CD4-positive, alpha-beta T cell treated with Interleukin-15 for 1 hour (primary cell): ENCODE data around the gene CBX1.
"Not testable (repeated sequence)": the region's sequence is repeated elsewhere in the genome, so short reads cannot be mapped to it uniquely, and the experiment has no call there.

Experiments used
- DNase-seq: peaks from one replicate; pipeline ENCODE4 v3.0.0-alpha.2; 2020

CBX1 gene

DNA sequence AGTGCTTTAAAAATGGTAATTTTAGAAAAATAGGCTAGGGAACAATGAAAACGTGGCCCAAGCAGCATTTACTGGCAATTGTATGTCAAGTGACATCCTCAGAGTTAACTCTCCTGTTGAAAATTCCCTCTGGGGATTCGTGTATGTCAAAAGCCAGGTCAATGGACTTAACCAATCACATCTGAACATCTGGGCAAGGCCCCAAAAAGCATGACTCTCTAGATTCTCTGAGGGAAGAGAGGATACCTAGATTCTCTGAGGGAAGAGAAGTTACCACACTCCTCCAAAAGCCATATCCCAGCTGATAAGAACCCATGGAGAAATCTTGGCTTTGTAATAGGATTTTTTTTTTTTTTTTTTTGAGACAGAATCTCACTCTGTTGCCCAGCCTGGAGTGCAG is 29.6 kb downstream of the CBX1 start:
- DNase-seq, result no peak

DNA sequence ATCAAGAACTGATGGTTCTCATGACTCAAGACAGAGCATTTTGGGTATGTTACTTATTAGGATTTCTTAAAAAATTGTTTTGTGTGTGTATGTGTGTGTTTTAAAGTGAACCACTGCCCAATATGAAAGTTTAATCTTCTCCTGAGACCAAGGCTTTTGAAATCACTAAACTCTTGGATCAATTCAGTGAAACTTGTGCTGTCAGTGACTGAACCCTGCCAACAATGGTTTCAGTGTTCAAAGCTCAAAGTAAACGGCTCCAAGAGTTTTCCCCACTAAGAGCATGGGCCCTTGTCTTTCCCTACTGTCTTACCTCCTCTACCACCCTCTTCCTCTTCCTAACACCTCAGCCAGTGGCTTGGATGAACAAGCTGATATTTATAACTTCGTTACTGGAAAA is 31.1 kb downstream of the CBX1 start:
- no peak for DNase-seq

DNA sequence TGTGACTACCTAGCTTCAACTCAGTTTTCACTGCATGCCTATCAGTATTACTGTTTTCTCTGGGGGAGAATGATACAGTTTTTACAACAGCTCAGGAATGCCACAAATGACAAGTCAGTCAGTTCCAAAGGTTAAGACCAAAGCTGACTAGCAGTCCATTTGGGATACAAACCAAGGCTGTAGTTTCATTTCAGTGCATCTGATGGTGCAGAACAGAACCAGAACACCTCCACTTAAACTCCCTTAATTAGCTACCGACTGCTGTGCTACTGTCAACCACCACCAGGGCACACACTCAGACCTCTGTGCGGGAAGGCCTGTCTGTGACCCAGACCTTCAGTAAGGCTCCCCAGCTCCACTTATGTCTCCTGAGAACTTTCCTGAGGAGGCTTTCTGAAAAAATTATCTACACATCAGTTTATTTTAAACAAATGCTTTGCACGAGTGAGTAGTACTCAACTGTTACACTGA is 32.8 kb downstream of the CBX1 start:
- no peak for DNase-seq

DNA sequence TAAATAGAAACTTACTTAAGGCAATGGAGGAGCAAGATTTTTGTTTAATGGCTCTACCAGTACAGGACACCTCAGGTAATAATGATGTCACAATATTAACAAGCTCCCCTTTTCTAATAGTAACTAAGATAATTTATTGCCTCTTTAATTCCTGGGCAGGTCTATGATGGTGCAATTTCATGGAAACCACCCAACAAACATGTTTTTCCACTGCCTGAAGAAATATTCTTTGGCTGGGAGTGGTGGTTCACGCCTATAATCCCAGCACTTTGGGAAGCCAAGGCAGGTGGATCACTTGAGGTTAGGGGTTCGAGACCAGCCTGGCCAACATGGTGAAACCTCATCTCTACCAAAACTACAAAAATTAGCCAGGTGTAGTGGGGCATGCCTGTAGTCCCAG is 33.5 kb downstream of the CBX1 start:
- DNase-seq, result not testable (repeated sequence)

DNA sequence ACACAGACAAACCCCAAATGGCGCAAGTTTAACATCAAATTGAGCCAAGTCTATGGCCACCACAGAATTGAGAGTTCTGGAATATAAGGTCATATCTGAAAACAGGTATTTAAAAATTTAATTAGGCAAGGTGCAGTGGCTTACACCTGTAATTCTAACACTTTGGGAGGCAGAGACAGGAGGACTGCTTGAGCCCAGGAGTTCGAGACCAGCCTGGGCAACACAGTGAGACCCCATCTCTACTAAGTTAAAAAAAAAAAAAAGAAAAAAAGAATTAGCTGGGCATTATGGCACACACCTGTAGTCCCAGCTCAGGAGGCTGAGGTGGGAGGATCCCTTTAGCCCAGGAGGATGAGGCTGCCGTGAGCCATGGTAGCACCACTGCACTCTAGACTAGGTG is 34.0 kb downstream of the CBX1 start:
- no peak for DNase-seq

DNA sequence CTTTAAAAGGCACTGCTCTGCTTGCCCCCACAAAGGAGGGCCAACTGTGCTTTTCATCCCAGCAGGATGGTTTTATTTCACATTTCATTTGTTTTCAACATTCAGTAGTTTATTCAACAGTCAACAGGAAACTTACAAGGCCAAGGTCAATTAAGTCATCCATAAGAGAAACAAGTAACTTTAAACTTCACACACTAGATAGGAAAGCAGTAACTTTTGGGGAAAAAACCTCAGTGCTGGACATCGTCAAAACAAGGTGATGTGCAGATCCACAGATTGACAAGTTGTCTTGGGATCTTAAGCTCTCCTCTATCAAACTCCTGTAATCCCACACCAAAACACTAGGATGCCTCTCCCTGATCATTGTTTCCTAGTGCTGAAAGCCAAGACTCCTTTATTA is 34.6 kb downstream of the CBX1 start:
- no peak for DNase-seq

DNA sequence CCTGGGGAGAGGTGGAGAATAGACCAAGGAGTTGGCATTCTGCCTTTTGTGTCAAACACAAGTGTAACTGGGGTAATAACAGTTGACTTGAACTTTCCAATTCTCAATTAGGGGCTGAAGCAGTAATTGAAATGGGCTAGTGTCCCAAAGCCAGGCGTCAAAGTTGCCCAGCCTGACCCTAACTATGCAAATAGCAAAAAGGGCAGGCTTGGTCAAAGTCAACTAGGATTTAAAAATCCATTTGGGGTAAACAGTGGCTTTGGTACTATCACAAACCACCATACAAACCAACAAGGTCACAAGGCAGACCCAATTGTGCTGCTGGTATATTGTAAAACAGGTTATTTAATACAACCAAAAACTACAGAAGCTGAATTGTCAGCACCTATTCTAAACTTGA is 35.1 kb downstream of the CBX1 start:
- DNase-seq, result no peak

DNA sequence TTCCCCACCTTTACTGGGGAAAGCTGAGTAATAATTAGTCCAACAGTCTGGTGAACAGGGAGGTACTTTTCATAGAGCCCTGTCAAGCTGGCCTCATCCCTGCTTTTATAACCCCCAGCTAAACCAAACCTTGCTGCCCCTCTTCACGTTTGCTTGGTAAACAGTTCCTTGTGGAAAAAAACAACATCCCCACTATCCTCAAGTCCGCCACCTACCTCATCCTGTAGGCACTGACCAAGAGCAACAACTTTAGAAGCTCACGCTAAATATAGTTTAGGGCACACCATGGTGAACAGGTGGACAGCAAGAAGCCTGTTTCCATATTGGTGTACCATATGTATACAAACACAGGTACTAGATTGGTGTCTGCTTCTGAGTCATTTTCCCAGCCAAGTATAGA is 36.6 kb downstream of the CBX1 start:
- DNase-seq, result no peak

DNA sequence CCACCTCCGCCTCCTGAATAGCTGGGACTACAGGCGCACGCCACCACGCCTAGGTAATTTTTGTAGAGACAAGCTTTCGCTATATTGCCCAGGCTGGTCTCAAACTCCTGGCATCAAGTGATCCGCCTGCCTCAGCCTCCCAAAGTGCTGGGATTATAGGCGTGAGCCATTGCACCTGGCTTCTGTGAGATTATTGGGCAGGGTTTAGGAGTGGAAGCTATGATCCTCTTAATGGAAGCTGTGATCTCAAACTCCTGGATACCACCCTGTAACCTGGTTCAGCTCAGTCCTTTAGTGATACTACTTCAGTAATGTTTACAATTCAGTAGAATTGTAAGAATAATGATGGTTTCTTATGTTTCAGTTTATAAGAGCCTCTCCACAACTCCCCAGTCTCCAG is 39.0 kb downstream of the CBX1 start:
- no peak for DNase-seq

DNA sequence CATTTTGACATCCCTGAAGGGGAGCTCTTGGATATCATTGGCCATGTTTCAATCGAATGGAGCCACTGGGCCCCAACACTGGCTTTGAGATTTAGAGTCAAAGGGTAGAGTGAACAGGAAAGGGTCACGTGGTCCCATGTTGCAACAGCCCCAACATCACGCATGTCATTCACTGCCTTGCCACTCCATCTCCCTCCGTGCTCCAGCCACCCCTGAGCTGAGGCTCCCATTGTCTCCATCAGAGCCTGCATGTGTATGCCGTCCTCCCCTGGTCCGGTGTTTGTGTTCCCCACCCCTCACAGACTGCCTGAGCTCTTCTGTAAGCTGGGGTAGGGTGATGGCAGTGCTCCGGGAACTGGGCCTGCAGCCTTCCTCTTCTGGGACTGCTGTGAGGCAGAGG is 41.0 kb downstream of the CBX1 start:
- DNase-seq, result no peak

DNA sequence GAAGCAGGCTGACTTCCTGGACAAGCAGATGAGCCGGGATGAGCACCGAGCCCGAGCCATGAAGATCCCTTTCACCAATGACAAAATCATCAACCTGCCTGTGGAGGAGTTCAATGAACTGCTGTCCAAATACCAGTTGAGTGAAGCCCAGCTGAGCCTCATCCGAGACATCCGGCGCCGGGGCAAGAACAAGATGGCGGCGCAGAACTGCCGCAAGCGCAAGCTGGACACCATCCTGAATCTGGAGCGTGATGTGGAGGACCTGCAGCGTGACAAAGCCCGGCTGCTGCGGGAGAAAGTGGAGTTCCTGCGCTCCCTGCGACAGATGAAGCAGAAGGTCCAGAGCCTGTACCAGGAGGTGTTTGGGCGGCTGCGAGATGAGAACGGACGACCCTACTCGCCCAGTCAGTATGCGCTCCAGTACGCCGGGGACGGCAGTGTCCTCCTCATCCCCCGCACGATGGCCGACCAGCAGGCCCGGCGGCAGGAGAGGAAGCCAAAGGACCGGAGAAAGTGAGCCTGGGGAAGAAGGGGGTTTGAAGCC is 42.1 kb downstream of the CBX1 start:
- no peak for DNase-seq

DNA sequence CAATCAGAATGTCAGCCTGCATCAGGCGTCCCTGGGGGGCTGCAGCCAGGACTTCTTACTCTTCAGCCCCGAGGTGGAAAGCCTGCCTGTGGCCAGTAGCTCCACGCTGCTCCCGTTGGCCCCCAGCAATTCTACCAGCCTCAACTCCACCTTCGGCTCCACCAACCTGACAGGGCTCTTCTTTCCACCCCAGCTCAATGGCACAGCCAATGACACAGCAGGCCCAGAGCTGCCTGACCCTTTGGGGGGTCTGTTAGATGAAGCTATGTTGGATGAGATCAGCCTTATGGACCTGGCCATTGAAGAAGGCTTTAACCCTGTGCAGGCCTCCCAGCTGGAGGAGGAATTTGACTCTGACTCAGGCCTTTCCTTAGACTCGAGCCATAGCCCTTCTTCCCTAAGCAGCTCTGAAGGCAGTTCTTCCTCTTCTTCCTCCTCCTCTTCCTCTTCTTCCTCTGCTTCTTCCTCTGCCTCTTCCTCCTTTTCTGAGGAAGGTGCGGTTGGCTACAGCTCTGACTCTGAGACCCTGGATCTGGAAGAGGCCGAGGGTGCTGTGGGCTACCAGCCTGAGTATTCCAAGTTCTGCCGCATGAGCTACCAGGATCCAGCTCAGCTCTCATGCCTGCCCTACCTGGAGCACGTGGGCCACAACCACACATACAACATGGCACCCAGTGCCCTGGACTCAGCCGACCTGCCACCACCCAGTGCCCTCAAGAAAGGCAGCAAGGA is 42.7 kb downstream of the CBX1 start:
- no peak for DNase-seq

DNA sequence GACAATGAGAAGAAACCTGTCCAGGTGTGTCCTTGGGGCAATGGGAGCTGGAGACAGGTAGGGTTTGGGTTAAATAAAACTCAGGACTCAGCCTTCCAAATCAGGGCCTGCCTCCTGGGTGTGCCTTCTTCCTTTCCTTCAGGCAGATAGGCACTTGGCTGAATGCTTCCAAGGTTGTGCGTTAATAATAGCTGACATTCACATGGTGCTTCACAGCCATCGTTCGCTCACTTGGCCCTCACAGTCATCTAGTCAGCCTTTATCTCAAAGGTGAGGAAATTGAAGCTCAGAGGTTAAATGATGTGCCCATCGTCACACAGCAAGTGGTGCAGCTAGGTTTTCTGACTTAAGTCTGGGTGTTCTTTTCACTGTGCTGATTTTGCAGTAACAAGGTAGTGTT is 43.7 kb downstream of the CBX1 start:
- no peak for DNase-seq

DNA sequence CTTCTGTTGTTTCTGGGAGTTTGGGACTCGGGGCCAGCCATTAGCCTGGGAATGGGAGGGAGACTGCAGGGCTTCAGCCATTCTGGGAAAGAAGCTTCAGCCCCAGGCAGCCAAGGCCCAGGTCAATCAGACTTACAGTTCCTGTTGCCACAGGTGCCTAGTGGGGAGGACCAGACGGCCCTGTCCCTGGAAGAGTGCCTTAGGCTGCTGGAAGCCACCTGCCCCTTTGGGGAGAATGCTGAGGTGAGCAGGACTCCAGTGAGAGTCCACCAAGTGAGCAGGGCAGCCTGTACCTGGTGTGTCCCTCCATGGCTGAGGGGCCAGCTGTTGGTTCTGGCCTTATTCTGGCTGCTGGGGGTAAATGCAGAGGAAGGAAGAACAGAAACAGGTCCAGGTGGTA is 44.4 kb downstream of the CBX1 start:
- DNase-seq, result no peak

DNA sequence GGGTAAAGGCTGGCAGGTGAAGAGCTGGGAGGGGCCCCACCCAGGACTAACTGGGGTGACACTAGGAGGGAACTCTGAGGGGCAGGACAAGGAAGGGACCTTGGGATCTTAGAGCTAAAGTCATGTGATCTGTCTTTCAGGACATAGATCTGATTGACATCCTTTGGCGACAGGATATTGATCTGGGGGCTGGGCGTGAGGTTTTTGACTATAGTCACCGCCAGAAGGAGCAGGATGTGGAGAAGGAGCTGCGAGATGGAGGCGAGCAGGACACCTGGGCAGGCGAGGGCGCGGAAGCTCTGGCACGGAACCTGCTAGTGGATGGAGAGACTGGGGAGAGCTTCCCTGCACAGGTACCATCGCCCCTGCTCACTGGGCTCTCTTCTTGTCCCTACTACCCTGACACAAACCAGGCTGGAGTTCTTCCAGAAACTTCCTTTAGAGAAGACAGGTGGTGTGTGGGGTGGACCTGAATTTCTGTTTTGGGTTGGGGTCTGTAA is 45.0 kb downstream of the CBX1 start:
- DNase-seq, result no peak

DNA sequence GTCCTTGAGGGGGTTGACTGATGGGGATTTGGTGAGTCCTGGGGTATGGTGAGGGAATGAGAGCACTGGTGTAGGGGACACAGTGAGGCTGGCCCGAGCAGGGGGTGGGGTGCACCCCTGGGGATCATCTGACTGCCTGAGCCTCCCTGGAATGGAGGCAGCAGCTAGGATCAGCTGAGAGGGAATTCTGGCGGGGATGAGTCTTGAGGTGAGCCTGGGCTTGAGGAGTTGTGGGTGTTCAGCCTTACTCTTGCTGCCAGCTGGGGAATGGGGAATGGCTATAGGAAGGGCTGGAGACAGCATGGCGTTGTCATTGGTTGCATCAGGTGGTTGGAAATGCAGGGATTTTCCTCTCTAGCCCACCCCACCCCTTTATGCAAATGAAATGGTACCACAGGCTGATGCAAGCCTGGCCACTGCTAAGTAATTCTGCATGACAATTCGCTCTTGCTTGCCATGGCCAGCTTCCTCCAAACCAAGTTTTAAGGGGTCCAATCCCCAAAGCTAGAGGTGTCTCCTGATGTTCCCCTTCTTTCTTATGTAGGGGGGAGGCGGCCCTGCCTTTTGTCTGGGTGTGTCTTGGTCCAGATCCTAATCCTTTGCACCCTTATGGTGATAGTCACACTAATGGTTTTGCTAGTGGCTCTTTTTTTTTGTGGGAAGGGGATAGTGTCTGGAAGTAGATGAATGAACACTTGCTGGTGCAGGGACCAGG is 45.6 kb downstream of the CBX1 start:
- DNase-seq, result no peak

DNA sequence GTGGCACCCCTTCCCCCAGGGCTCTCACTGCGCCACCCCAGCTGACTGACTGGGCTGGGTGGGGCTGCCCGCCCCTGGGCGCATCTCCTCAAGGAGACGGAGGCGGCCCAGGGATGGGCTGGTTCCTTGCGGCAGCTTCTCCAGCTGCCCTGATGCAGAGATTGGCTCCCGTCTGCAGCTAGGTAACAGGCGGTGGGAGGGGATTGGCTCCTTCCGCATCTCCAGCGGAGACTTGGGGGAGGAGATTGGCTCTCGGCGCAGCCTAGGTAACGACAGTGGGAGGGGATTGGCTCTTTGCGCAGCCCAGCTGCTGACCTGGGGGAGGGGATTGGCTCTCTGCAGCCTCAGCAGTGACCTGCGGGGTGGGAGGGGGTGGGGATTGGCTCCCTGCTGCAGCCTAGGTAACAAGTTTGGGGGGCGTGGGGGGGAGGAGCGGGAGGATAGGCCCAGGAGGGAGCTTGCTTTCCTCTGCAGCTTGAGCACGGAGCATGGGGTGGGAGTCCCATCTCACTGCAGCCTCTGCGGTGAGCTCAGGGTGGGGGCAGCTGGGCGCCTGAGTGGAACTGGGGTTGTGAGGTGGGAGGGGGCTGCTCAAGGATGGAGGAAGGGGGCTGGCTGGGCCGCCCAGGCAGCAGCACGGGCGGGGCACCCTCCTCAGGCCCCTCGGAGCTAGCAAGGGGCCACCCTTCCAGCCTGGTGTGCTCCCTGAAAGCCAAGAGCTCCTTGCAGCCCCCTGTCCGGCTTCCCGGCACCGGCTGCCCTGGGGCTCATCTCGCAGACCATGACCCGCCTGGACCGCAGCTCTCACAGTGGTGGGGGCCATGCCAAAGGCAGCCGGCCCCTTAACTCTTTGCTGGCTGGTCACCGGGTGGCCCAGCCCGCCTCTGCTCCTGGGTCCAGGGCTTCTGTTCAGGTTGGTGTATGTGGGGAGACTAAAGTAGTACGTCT is 46.8 kb downstream of the CBX1 start:
- no peak for DNase-seq

DNA sequence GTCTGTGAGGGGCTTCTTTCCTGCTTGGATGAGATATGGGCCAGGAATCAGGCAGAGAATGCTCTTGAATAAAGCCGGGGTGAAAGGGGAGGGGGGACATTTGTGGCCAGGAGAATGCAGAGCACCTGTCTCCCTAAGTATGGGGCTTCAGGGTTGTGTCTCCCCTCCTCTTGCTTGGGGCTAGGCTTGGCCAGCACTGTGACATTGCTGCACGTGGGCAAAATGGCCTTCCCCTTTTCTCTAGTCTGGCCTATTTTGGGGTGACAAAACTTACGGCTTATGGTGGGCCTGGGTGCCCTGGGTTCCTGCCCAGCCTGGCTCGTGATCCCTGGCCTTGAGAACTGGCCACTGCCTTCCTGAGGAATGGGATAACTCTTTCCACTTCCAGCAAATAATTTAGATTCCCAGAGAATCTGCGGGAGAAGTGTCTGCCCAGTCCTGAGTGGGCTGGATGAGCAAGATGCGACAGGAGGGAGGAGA is 47.5 kb downstream of the CBX1 start:
- DNase-seq, result no peak

DNA sequence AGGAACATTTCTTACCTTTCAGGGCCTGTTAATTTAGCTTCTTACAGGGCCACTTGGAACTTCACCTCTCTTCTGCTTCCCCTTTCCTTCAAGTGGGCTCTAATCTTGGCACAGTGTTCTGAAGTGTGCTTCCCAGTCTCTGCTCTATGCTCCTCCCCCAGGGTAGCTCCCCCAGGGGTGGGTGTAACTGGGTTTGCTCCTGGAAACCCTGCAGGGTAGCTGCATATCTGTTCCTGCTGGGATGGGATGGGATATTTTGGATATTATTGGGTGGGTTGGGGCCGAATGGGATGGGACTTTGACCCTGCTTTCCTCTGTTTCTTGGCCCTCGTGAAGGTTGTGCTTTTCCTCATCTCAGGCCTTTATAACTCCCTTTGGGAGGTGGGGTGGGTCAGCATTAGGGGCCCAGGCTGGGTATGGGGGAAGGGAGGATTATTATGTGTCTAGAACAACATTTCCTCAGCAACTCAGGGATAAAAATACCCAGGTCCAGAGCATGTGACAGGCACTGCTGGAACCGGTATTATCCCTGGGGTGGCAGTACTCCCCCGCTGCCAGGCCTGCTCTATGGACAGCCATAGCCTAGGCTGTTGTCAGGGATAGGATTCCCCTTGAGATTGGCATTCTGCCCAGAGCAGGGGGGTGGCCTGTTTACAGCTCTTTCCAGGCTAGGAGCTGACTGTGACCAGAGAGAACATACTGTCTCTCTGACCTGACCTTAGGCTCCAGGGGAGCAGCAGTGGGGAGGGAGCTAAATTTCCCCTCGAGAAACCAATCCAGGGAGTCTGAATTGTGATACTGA is 48.1 kb downstream of the CBX1 start:
- DNase-seq, result no peak

DNA sequence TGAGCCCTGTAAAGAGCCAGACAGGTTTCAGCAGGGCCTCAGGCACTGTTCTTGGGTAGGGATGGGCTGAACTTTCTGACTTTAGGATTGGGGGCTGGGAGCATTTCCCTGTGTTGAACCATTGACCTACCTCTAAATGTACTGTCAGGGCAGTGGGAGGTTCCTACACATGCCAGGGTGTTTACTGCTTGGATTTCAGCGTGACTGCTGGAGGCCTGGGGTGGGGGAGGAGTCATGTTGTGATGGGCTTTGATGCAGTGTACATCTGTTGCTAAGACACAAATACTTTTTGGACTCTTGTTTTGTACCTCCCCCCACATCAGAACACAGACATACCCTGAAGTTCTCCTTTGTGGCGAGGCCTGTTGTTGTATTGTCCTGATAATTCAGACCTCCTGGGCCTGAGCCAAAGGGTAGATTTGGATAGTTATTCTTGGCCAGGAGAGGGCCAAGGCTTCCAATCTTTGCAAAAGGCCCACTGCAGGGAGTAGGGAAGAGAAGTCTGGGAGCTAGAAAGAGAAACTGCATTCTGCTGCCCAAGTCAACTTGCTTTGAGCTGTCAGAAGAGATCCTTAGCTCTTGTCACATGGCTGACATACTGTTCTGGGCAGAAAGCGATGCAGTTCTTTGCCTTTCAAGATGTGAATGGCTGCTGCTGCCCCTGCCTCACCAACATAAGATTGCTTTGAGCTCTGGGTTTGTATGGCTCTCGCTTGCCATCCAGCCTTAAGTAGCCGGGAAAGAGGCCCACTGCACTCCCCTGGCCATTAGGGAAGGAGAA is 49.4 kb downstream of the CBX1 start:
- no peak for DNase-seq

DNA sequence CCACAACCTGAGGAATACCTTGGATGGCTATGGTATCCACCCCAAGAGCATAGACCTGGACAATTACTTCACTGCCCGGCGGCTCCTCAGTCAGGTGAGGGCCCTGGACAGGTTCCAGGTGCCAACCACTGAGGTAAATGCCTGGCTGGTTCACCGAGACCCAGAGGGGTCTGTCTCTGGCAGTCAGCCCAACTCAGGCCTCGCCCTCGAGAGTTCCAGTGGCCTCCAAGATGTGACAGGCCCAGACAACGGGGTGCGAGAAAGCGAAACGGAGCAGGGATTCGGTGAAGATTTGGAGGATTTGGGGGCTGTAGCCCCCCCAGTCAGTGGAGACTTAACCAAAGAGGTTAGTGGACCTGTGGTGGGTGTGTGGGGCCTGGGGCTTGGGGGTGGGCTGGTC is 50.0 kb downstream of the CBX1 start:
- no peak for DNase-seq
